Stimulated activated naive B cell treated with anti-CD40 and anti-IgM and Interleukin-4, amounts not matched to agents 10 μg/mL and 1 μg/mL and 100 μg/mL, for 72 hours (primary cell): ENCODE results near the gene NAT8.
"Not testable (repeated sequence)": the region's sequence is repeated elsewhere in the genome, so short reads cannot be mapped to it uniquely, and the experiment has no call there.

Experiments used
- ATAC-seq, 2 donors: fragments of 150-1000 bp; cut with Tn5 transposase; replicated peaks; 2 replicates each; pipeline ENCODE4 v1.10.0; 2021; ENCODE audit warnings: moderate library complexity in 1 of 2
- DNase-seq: peaks from one replicate; pipeline ENCODE4 v3.0.0; 2021
- H3K27ac Mint-ChIP-seq: one replicate; pipeline ENCODE4 v1.8.0; 2022; ENCODE audit warnings: mild to moderate bottlenecking, mixed read lengths
- H3K27me3 Mint-ChIP-seq, 2 donors: one replicate each; pipeline ENCODE4 v1.8.0; 2022; ENCODE audit warnings: mixed read lengths in 2 of 2
- H3K36me3 Mint-ChIP-seq, 2 donors: one replicate each; pipeline ENCODE4 v1.8.0; 2022; ENCODE audit warnings: mixed read lengths in 2 of 2, mild to moderate bottlenecking in 1 of 2
- H3K4me1 Mint-ChIP-seq, 2 donors: one replicate each; pipeline ENCODE4 v1.8.0; 2022; ENCODE audit warnings: mixed read lengths in 2 of 2, mild to moderate bottlenecking in 1 of 2
- H3K4me3 Mint-ChIP-seq, 2 donors: one replicate each; pipeline ENCODE4 v1.8.0; 2022; ENCODE audit warnings: mild to moderate bottlenecking in 2 of 2, mixed read lengths in 2 of 2, moderate library complexity in 1 of 2
- H3K9me3 Mint-ChIP-seq, 2 donors: one replicate each; pipeline ENCODE4 v1.8.0; 2022; ENCODE audit warnings: mixed read lengths in 2 of 2, mild to moderate bottlenecking in 1 of 2

Gene NAT8

GRCh38 chr2:73652348-73652747, 10.1 kb upstream of the NAT8 start:
- peaks cover 0 to 7% of the 10 kb centered on the region in 2 donors for H3K36me3 Mint-ChIP-seq
- DNase-seq (no peak), ATAC-seq (no peak)
- peaks cover 1 to 4% of the 10 kb centered on the region in 2 donors for H3K9me3 Mint-ChIP-seq
- no peak overlapping the region for H3K4me3 Mint-ChIP-seq
- H3K27me3 Mint-ChIP-seq = peaks cover 0 to 25% of the 10 kb centered on the region in 2 donors
- H3K4me1 Mint-ChIP-seq = no peaks in the 10 kb centered on the region
- no peak overlapping the region for H3K27ac Mint-ChIP-seq

- no peak overlapping the region for H3K4me3 Mint-ChIP-seq
Observed at GRCh38 chr2:73651591-73652230, 9.5 kb upstream of the NAT8 start.

GRCh38 chr2:73647690-73648089, 5.5 kb upstream of the NAT8 start:
- not testable (repeated sequence) for H3K4me1 Mint-ChIP-seq, ATAC-seq, DNase-seq, H3K27ac Mint-ChIP-seq, H3K9me3 Mint-ChIP-seq, H3K36me3 Mint-ChIP-seq, H3K4me3 Mint-ChIP-seq
- H3K27me3 Mint-ChIP-seq = peaks cover 14 to 39% of the 10 kb centered on the region in 2 donors

More at GRCh38 chr2:73651591-73652230, 9.5 kb upstream of the NAT8 start:
- ATAC-seq = no peak
- Mint-ChIP-seq H3K9me3 (peaks cover 1 to 4% of the 10 kb centered on the region in 2 donors), H3K4me1 (no peaks in the 10 kb centered on the region), H3K36me3 (peaks cover 0 to 7% of the 10 kb centered on the region in 2 donors), H3K27ac (no peak overlapping the region), H3K27me3 (peaks cover 3 to 32% of the 10 kb centered on the region in 2 donors)
- no peak for DNase-seq

- no peak overlapping the region for H3K27ac Mint-ChIP-seq
- no peaks in the 10 kb centered on the region for H3K4me1 Mint-ChIP-seq
- H3K4me3 Mint-ChIP-seq = no peak overlapping the region
- DNase-seq = no peak
- H3K27me3 Mint-ChIP-seq = peaks cover 14 to 20% of the 10 kb centered on the region in 2 donors
- no peak for ATAC-seq
- peaks cover 11 to 14% of the 10 kb centered on the region in 2 donors for H3K9me3 Mint-ChIP-seq
- peaks cover 2 to 8% of the 10 kb centered on the region in 2 donors for H3K36me3 Mint-ChIP-seq
Observed at GRCh38 chr2:73641767-73642062, 507 bp downstream of the NAT8 start.

- no peak overlapping the region for H3K27ac Mint-ChIP-seq
- H3K4me3 Mint-ChIP-seq = no peak overlapping the region
- ATAC-seq (no peak), DNase-seq (no peak)
- peaks cover 12 to 19% of the 10 kb centered on the region in 2 donors for H3K27me3 Mint-ChIP-seq
- H3K36me3 Mint-ChIP-seq = peaks cover 2 to 8% of the 10 kb centered on the region in 2 donors
- H3K9me3 Mint-ChIP-seq = peaks cover 11 to 14% of the 10 kb centered on the region in 2 donors
- H3K4me1 Mint-ChIP-seq = no peaks in the 10 kb centered on the region
Observed at GRCh38 chr2:73640946-73641766, 1.1 kb downstream of the NAT8 start.

- no peak for DNase-seq
- Mint-ChIP-seq H3K4me3 (no peak overlapping the region), H3K36me3 (peaks cover 2 to 8% of the 10 kb centered on the region in 2 donors), H3K4me1 (no peaks in the 10 kb centered on the region), H3K27me3 (peaks cover 11 to 19% of the 10 kb centered on the region in 2 donors), H3K9me3 (peaks cover 11 to 14% of the 10 kb centered on the region in 2 donors), H3K27ac (no peak overlapping the region)
- no peak for ATAC-seq
Observed at GRCh38 chr2:73640511-73640911, 1.7 kb downstream of the NAT8 start.

- Mint-ChIP-seq H3K36me3 (peaks cover 2 to 8% of the 10 kb centered on the region in 2 donors), H3K9me3 (peaks cover 11 to 14% of the 10 kb centered on the region in 2 donors), H3K4me1 (no peaks in the 10 kb centered on the region), H3K27ac (no peak overlapping the region), H3K27me3 (peaks cover 0 to 10% of the 10 kb centered on the region in 2 donors), H3K4me3 (no peak overlapping the region)
- ATAC-seq (no peak), DNase-seq (no peak)
Observed at GRCh38 chr2:73638429-73638828, 3.8 kb downstream of the NAT8 start.

- not testable (repeated sequence) for H3K27ac Mint-ChIP-seq, DNase-seq, H3K27me3 Mint-ChIP-seq, ATAC-seq, H3K36me3 Mint-ChIP-seq, H3K4me1 Mint-ChIP-seq, H3K4me3 Mint-ChIP-seq
- H3K9me3 Mint-ChIP-seq = peaks cover 11 to 14% of the 10 kb centered on the region in 2 donors
Observed at GRCh38 chr2:73636977-73637376, 5.2 kb downstream of the NAT8 start.

GRCh38 chr2:73630662-73631266, 11.5 kb downstream of the NAT8 start:
- H3K4me1 Mint-ChIP-seq, H3K9me3 Mint-ChIP-seq, H3K4me3 Mint-ChIP-seq, H3K27me3 Mint-ChIP-seq, H3K27ac Mint-ChIP-seq, DNase-seq, H3K36me3 Mint-ChIP-seq: not testable (repeated sequence)
- ATAC-seq = peak; percentile 85 to 90

GRCh38 chr2:73628493-73628892, 13.7 kb downstream of the NAT8 start:
- DNase-seq, H3K27ac Mint-ChIP-seq, H3K9me3 Mint-ChIP-seq, H3K36me3 Mint-ChIP-seq, H3K27me3 Mint-ChIP-seq, H3K4me3 Mint-ChIP-seq: not testable (repeated sequence)
- H3K4me1 Mint-ChIP-seq = peaks cover 9 to 11% of the 10 kb centered on the region in 2 donors
- ATAC-seq = peak; percentile 35 to 37

- not testable (repeated sequence) for H3K4me3 Mint-ChIP-seq, H3K27me3 Mint-ChIP-seq, H3K9me3 Mint-ChIP-seq, DNase-seq, H3K36me3 Mint-ChIP-seq
- Mint-ChIP-seq H3K4me1 (peaks cover 9 to 11% of the 10 kb centered on the region in 2 donors), H3K27ac (peak overlapping the region; percentile 48)
- ATAC-seq = peak; percentile 30 to 49
Observed at GRCh38 chr2:73626237-73626636, 16.0 kb downstream of the NAT8 start.

GRCh38 chr2:73624625-73625024, 17.6 kb downstream of the NAT8 start:
- not testable (repeated sequence) for H3K9me3 Mint-ChIP-seq, H3K4me3 Mint-ChIP-seq, ATAC-seq, H3K27ac Mint-ChIP-seq, H3K36me3 Mint-ChIP-seq, DNase-seq, H3K27me3 Mint-ChIP-seq
- H3K4me1 Mint-ChIP-seq = peaks cover 9 to 11% of the 10 kb centered on the region in 2 donors

- not testable (repeated sequence) for H3K36me3 Mint-ChIP-seq, H3K27ac Mint-ChIP-seq, H3K27me3 Mint-ChIP-seq, H3K4me3 Mint-ChIP-seq, H3K9me3 Mint-ChIP-seq, ATAC-seq, DNase-seq
- peaks cover 9 to 11% of the 10 kb centered on the region in 2 donors for H3K4me1 Mint-ChIP-seq
Observed at GRCh38 chr2:73624036-73624435, 18.2 kb downstream of the NAT8 start.

- not testable (repeated sequence) for H3K27me3 Mint-ChIP-seq, H3K4me1 Mint-ChIP-seq, H3K9me3 Mint-ChIP-seq, H3K4me3 Mint-ChIP-seq, DNase-seq, ATAC-seq, H3K27ac Mint-ChIP-seq
- peaks cover 0 to 10% of the 10 kb centered on the region in 2 donors for H3K36me3 Mint-ChIP-seq
Observed at GRCh38 chr2:73619925-73620324, 22.3 kb downstream of the NAT8 start.
